HG02571 (cell line): ENCODE measurements around the gene C17orf50.

Source experiments
- ATAC-seq: cut with Tn5 transposase; IDR thresholded peaks from one replicate; pipeline ENCODE4 v1.9.1; 2021; ENCODE audit warnings: mild to moderate bottlenecking, moderate library complexity; ENCODE audit not compliant: unreplicated experiment

The C17orf50 gene

DNA sequence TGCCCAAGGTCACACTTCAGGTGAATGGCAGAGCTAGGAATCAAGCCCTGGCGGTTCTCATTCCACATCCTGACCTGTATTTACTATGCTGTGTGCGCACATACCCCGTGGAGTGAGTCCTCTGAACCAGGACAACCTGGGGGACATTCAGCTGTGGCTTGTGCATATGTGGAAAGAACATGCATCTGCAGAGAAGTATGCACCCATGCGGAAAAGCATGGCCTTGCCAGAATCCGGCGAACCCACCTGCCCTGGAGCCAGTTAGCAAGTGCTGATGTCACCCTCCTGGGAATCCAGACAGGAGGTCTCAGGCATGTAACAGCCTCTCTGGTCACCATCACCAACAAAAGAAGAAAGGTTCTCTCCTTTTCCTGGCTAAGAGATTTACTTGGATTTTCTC, 27.3 kb upstream of the C17orf50 start:
- ATAC-seq = no peak

- no peak for ATAC-seq
Measured at GRCh38 chr17:35734396-35734795, 26.3 kb upstream of the C17orf50 start.

DNA sequence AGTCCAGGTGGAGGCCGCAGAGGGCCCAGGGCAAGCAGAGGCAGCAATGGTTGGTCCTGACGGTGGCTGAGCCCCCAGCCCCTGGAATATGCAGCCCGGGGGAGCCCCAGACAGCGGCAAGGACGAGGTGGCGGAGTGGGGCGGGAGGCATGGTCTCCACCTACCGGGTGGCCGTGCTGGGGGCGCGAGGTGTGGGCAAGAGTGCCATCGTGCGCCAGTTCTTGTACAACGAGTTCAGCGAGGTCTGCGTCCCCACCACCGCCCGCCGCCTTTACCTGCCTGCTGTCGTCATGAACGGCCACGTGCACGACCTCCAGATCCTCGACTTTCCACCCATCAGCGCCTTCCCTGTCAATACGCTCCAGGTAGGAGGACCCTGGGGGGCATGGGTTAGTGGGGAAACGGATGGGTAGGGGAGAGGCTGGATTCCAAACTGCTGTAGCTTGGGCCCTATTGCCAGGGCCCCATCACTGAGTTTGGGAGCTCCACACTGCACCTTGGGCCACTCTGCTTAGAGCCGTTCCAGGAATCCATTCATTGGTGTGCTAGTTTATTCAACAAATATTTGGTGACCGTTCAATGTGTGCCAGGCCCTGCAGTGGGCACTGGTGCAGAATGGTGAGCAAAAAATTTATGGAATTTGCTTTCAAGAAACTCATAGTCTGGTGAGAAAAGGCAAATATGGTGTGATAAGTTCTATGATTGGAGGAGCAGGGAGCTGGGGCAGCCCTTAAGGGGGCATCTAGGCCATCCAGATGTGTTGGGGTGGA, 25.5 kb upstream of the C17orf50 start:
- ATAC-seq = no peak

- no peak for ATAC-seq
Measured at GRCh38 chr17:35736236-35736635, 24.5 kb upstream of the C17orf50 start.

GRCh38 chr17:35738519-35739133, 22.1 kb upstream of the C17orf50 start:
- no peak for ATAC-seq

DNA sequence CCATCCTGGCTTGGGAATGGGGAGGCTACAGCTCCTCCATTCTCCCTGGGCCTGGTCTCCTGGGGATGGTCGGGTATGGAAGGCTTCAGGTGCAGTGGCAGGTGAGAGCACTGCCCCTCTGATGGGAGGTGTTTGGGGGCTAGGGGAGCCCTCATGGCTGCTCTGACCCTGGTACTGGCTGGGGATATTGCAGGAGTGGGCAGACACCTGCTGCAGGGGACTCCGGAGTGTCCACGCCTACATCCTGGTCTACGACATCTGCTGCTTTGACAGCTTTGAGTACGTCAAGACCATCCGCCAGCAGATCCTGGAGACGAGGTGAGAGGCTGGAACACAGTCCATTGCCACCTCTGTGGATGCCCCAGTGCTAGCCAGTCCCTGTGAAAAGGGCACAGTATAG, 20.5 kb upstream of the C17orf50 start:
- ATAC-seq = no peak

DNA sequence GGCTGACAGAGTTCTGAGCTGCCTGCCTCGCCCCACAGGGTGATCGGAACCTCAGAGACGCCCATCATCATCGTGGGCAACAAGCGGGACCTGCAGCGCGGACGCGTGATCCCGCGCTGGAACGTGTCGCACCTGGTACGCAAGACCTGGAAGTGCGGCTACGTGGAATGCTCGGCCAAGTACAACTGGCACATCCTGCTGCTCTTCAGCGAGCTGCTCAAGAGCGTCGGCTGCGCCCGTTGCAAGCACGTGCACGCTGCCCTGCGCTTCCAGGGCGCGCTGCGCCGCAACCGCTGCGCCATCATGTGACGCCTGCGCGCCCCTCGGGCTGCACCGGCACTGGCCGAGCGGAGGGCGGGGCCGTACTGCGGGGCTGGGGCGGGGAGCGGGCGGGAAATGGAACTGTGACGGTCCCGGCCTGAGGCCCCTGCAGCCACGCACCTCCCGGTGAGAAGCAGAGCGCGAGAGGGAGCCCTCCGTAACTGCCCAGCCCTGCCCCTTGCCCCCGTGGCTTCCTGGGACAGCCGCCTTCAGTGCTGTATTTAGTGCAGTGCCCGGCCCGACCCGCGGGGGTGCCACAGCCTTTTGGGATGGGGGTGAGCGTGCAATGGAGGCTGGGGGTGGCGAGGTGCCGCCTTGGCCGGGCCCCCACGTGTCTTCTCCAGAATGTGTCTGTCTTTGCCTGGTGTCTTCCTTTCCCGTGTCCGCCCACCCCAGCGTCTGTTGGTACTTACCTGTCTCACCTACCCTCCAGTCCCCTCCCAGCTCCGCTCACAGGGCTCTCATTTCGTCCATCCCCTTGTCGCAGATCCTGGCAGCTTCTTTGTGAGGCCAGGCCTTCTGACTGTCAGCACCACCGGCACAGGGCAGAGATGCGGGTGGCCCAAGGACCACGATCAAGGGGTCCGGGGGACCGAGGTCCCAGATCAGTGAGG, 19.4 kb upstream of the C17orf50 start:
- ATAC-seq = no peak

- no peak for ATAC-seq
Measured at GRCh38 chr17:35742496-35742895, 18.2 kb upstream of the C17orf50 start.

DNA sequence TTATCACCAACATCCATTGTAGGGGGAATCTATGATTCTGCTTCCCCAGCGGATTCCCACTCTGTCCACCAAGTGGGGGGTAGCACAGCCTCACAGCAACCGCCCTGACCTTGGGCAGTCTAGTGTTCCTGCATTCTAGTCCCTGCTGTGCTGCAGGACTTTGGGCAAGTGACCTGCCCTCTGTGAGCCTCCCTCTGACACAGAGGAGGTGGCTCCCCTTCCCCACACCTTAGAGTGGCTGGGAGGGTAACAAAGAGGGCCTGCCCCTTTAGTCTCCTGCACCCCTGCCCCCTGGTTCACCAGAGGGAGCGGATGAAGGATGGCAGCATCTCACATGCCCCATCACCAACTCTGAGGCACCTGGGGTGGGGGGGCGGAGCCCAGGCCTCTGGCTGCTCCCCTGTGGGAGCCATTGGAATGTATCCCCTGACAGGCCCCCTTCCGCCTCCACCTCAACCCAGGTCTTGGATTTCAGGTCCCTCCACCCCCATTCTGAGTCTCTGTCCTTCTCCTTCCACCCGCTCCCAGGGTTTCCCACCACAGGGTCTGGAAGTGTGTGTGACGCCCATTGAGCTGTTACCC, 17.7 kb upstream of the C17orf50 start:
- no peak for ATAC-seq

- no peak for ATAC-seq
Measured at GRCh38 chr17:35743626-35744328, 16.9 kb upstream of the C17orf50 start.

DNA sequence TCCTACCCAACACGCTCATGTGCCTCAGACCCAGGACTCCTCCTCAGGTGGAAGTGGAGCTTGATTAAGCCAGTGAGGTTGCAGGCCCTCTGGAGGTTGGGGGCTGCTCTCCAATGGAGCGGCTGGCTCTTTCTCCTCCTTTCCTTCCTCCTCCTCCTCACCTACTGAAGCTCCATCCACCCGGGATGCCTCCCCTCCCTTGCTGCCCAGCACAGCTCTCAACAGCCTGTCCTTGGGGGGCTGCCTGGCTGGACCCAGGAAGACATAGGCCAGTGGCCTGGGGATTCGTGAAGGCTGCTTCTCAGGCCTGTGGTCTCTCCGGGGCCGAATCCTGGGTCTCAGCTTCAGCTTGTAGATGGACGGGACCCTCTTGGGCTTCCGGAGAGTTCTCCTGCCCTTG, 15.9 kb upstream of the C17orf50 start:
- ATAC-seq = no peak

DNA sequence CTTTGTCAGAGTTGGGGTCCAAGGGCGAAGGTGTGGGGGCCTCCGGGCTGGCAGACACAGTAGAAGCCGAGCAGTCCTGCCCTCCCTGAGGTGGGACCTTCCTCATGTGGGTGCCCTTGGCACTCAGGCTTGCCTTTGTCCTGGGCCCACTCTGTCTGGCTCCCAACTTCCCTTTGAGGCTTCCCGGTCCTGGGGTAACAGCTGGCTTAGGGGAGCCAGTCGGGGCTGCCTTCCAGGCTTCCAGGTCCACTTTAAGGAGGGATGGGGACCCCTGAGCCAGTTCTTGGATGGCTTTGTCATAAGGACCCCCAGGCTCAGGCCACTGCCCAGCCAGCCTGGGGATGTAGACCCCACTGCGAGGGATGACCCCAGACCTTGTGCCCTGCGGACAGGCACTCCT, 15.4 kb upstream of the C17orf50 start:
- ATAC-seq = no peak

- no peak for ATAC-seq
Measured at GRCh38 chr17:35745749-35746320, 14.9 kb upstream of the C17orf50 start.

DNA sequence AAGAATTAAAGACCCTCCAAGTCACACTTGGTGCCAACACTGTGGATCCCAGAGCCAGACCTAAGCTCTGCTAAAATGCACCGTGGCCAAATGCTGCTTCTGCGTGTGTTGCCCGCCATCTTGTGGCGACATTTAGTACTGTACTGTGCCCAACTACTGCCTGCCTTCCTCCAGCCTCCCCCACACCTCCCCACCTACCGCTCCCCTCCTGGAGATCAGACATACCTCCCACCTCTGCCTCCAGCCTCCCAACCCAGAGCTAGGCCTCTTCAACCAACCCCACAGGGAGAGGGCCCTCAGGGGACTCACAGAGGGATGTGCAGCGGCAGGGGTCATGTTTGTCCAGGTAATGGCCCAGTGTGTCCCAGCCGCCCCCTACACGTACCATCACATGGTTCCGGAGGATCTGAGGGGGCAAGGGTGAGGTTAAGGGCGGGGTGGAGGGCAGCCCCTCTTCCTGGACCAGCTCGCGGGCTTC, 13.1 kb upstream of the C17orf50 start:
- ATAC-seq = no peak

DNA sequence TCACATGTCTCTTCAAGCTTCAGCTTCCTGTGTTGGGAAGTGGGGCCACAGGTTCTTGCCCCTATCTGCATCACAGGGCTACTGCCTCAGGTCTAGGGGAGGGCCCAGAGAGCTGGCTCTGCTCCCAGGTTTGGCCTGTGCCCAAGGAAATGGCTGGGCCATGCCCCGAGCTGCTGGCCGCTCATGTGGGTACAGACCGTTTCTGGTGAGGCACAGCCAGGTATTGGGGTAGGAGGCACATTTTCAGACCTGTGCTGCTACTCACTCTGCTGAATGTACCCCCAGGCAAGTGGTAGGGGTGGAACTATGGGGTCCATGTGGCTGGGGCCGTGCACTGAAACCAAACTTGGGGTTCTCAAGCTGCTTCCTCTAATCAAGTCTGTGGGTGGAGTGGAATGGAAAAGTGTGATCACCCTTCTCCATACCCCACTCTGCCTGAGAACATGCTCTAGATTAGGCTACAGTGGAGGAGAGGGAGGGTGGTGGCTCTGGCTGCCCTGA, 12.3 kb upstream of the C17orf50 start:
- ATAC-seq = no peak

DNA sequence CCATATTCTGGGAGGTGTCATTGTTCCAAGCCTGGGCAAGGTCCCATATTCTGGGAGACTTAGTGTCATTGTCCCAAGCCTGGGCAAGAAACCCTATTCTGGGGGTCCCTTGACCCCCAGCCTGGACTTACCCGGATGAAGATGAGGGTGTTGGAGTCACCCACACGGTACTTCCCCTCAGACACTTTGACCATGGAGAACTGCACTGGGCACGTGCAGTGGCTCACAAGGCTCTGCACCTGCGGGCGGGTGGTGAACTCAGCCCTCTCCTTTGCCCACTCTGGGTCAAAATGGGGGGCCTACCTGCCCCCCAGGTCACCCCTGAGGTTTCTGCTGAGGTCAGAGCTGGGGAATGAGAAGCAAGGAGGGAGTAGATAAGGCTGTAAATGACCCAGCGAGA, 11.7 kb upstream of the C17orf50 start:
- ATAC-seq = no peak

- ATAC-seq = no peak
Measured at GRCh38 chr17:35749560-35750412, 10.9 kb upstream of the C17orf50 start.

GRCh38 chr17:35750526-35751395, 9.9 kb upstream of the C17orf50 start:
- no peak for ATAC-seq
